HUDEP-2 (cell line): ENCODE data around the gene DMRTA2.

Experiments used
- DNase-seq, 76 experiments: peaks; one replicate each; lab custom pipeline; 2025; ENCODE audit not compliant: unreplicated experiment in 76 of 76; lab: John Stamatoyannopoulos, UW

The DMRTA2 gene

DNA sequence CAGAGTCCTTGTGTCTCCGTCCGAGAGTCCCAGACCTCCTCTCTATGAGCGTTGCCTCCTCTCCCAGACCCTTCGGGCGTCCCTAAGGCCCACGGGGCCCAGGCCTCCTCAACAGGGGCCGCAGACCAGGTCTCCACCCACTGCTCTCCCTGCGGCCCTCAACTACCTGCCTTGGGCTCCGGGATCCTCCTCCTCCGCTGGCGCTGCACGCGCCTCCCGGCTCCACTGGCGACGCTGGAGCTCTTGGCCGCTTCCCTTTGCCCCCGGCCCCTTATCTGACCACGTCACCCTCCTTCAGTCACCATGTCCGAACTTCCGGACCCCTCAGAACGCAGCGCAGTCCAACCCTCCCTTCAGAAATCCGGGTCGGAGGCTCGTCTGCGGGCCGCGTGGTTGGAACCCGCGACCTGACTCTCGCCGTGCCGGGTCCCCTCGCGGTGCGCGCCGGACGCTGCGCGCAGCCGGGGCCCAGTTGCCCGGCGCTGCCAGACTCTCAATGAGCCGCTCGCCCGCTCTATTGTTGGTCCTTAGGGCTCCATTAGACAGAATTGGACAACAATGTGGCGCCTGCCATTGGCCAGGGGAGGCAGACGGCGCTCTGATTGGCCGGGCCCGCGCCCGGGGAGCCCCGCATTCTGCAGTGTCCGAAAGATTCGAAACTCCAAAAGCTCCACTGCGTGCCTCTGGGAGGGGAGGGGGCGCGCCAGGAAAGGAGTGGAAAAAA, at the start of gene DMRTA2:
DMRTA2 (minus strand) TSS at position 498 of the 724 bp plus-strand sequence. CDS start 1,907 bp downstream, outside the sequence.
- peak in 6 of 76 experiments; percentile 4 to 51 (median 22) for DNase-seq

DNA sequence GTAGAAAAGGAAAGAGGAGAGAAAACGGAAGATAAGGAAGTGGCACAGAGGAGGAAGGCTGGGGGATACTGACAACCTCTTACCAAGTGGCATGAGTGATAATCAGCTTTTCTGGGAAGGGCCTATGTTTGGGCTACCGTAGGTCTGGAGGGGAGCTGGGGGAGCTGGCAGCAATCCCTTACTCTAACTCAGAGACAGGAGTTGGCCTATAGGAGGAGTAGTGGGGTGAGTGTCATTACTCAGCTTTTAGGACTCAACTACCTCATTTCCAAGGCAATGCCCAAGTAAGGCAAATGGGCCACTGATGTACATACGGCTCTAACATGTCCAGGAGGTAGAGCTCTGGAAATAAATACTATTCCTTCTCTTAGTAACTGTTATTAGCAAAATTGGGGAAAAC, 48.7 kb upstream of the DMRTA2 start:
- DNase-seq: peak in 2 of 76 experiments; percentile 4 to 12

GRCh38 chr1:50462964-50463363, 39.7 kb upstream of the DMRTA2 start:
- no peak for DNase-seq

- no peak for DNase-seq
These were observed 35.3 kb upstream of the DMRTA2 start for GRCh38 chr1:50458507-50458906.

DNA sequence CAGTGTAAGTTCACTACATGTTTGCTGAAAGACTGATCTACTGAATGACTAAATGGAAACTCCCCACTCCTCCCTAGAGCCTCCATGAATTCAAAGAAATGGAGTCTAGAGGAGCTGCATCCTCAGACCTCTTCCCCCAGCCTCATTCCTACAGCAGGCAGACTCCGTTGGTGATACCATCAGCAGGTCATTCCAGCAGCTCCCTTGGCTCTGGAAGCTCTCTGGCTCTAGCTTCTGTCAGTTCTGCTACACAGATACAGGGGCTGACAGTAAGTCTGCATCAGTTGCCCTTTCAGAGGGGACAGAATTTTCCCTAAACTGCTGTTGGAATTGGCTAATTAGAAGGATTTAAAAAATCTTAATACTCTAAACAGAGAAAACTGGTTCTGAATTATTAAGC, 31.7 kb upstream of the DMRTA2 start:
- no peak for DNase-seq

- no peak for DNase-seq
These were observed 30.0 kb upstream of the DMRTA2 start for GRCh38 chr1:50453266-50453665.

DNA sequence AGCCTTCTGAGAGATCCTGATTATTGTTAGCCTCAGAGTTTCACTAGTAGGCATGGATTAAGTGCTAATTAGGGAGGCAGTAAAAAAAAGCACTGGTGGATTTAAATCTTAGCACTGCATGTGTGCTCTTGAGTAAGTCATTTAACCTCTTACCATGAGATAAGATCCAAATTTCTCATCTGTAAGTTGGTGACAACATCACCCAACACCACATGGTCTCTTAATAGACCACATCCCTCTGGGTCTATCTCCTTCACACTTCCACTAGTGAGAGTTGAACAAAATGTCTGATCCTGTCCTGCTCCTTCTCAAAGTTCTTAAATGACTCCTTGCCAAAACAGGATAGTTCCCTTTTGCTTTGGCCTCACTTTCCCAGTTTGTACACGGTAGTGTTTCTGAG, 29.5 kb upstream of the DMRTA2 start:
- no peak for DNase-seq

GRCh38 chr1:50450861-50451653, 27.8 kb upstream of the DMRTA2 start:
- no peak for DNase-seq

DNA sequence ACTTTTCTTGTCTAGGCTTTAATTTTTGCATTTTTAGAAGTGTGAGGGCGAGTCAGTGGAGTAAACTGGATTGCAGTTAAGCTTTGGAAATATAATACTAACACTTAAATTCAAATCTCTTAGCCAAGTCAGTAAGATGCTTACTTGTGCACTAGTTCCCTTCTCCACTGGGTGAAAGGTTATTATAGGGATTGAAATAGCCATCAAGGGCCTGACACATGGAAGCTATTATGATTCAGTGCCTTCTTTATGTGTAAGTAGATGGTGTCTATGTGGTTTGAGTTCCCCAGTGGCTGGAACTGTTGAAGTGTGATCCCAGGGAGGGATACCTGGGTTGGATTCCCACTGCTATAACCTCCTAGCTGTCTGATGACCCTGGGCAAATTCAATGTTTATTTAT, 24.7 kb upstream of the DMRTA2 start:
- no peak for DNase-seq

- no peak for DNase-seq
These were observed 17.9 kb upstream of the DMRTA2 start for GRCh38 chr1:50441183-50441582.

DNA sequence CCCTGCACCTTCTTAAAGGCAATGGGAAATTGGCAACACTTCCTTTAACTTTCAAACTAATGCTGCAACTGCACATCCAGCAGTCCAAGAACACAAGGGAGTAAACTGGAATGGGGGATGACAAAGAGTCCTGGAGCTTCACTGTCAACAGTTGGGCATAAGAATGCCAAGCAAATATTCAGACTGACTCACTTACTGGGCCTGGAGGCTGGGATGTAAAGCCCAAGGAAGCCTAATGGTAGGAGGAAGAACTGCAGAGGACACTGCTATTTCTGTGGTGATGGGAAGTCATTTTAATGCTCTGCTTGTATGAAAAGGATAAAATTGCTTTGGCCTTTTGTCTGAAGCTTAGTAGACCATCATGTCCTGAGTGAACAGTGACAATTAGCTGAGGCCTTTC, 15.7 kb upstream of the DMRTA2 start:
- no peak for DNase-seq

DNA sequence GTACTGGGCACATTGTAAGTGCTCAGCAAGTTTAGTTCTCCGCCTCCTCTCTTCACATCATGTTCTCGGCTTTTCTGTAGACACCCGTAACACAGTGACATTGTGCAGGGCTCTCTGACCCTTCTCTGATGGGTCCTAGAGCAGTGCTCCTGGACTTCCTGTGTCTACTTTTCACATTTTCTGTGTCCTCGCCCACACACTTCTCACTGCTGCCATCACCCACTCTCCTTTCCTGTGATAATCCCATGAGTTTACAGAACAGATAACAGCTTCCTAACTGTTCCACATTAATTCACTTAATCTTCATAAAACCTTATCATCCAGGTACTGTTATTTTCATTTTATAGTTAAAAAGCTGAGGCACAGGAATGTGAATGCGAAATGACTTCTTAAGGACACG, 13.2 kb upstream of the DMRTA2 start:
- DNase-seq: no peak

- DNase-seq: no peak
These were observed 6.8 kb upstream of the DMRTA2 start for GRCh38 chr1:50430010-50430405.

DNA sequence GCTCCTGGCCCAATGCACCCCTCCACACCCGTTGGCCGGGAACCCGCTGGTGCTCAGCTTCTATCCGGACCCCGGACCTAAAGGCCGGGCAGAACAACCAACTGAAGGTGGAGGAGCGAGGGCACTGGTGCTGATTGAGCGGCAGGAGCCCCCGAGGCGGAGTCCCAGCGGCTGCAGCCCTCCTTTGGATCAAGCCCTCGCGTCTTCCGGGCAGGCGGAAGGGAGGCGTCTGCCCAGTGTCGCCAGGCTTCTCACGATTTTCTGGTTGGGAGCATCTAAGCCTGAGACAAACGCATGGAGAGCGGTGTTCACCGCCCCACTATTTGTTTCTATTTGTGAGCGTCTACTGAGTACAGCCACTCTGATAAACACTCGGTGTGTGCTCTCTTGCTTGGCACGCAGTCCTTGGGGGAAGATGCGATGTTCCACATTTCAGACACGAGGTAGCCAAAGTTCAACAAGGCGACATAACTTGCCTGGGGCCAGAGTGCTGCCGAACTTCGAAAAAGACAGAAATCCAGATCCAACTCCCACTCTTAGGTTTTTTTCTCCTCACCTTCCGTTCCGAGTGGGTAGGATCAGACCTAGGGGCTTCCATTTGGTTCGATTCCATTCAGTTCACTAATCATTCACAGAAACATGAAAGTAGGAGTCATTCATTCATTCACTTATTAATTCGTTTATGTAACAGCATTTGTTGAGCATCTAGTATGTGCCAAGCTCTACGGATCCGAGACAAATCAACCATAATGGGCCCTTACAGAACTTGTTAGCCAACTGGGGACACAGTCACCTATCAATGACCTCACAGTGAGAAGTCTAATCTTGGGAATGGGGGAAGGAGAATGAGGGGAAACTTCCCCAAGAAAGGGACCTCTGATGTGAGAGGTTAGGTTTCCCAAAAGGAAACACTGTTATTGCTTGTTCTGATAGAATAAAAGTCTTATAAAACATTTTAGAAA, 4.9 kb upstream of the DMRTA2 start:
- no peak for DNase-seq

DNA sequence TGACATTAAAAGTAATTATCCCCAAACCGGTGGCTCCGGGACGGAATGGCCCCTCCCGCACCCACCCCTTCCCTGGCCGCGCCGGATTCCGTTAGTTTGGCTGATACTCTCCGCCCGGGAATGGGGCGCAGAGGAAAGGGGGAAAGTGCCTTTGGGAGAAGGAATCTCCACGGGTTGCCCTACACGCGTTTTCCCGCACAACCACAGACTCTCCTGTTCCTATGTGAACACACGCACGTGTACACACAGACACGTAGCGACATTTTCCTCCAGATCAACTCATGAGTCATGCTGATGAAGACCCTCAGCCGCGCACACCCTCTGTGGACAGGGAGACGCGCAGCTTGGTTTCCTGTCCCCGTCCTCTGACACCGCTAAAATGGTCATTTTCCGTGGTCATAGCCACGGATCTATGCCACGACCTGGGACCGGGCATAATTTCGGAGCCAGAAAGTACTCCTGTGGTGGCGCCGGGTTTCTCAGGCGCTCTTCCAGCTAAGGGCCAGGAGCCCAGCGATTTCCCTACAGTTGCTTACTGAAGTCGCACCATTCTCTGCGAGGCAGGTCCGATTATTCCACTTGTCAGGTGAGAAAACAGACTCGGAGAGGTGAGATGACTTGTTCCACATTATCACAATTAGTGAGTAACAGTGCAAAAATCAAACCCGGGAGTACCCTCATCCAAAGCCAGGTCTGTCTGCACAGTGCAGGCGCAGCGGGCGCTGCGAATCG, 4.0 kb upstream of the DMRTA2 start:
- DNase-seq: no peak

- no peak for DNase-seq
These were observed 3.5 kb upstream of the DMRTA2 start for GRCh38 chr1:50426702-50427085.

DNA sequence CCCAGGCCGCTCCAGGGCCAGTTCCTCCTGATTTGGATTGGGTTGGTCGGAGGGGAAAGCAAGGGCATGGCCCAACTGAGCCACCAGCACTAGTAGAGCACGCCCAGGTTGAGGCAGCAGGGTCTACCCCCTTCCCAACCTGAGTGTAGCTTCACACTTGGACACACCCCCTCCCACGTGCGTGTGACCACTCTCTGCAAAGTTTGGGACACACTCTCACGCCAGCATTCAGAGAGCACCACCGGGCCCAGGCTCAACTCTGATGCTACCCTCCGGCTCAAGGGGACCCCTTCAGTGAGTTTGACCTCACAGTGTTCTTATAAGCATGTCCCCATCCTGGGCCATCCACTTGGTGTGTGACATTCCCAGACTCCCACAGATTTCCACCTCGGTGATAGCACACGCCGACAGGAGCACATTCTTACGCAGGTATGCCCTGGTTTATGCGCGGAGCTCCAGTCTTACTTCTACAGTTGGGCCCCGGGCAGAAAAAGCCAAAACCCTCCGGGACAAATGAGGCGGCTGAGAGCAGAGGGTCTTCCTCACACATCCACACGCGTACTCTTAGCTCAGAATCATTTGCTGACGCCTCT, 3.0 kb upstream of the DMRTA2 start:
- DNase-seq: no peak

DNA sequence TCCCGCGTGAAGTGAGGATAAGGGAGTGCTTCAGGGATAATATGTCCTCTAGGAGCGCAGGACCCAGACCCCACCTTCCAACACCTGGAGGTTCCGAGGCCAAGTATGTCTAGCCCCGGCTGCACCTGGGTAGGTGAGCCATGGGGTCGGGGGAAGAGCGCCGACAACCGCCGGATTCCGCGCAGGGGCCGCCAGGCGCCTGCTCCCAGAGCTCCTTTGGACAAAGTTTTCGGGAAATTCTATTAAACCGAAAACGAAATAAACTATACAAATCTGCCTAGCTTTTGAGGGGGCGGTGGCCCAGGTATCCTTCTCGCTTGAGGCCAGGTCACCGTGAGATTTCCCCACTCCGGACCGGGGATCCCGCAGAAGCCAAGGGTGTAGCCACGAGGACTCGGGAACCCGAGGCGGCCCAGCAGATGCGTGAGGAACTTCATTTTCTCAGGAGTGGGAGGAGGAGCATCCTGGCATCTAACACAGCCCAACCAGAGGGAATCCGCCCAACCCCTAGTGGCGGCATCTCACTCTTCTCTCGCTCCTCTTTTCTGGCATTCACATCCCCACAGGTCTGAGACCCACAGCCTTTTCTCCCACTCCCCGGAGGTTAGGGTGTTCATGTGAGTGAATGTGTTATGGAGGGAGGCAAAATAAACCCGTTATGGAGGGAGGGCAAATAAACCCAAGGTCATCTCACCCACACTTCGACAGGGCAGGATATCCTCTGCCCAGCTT, 2.3 kb upstream of the DMRTA2 start:
- peak in 2 of 76 experiments; percentile 6 to 13 for DNase-seq

DNA sequence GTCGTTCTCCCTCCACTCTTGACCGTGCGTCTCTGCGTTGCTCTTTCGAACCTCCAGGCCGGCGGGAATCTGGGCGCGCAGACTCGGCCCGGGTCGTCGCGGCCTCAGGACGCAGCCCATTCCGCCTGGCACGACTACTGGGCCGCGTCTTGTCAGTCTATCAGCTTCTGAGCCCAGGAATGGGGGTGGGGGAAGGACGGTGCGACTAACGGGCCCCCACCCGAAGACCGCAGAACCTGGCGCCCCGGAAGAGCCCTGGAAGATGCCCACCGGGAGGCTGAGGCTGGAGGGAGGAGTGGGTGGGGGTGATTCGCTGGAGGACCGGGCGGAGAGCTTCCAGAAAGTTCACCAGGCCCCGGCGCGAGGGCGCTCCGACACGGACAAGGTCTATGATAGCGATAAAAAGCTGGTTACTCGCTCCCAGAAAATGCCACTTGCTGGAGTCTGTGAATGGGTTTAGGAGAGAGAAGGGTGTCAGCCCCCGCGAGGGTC, 1.7 kb upstream of the DMRTA2 start:
- peak in 1 of 76 experiments; percentile 29 for DNase-seq
